ENCODE data around the gene GFRA3. TPM values are rescaled to one million over a fixed set of nuclear protein-coding genes. Genes with fewer than 3 reads are reported as not detected.

The GFRA3 gene
- total RNA-seq, 1 donor from 2014 or later = 0.16 TPM

- no peak overlapping the region for H3K4me2 ChIP-seq (ENCODE audit: low read length)
These were observed 6.5 kb upstream of the GFRA3 start for GRCh38 chr5:138280915-138281314.

GRCh38 chr5:138276402-138277054 is 2.1 kb upstream of the GFRA3 start:
- Histone ChIP-seq H4K20me1 (ENCODE audit: insufficient read depth, low read length) (no peaks in the 10 kb centered on the region), H3K9ac (ENCODE audit: low read length) (no peak overlapping the region), H3K36me3 (ENCODE audit: insufficient read depth, low read length) (no peaks in the 10 kb centered on the region), H3K4me1 (ENCODE audit: insufficient read depth, low read length) (peaks cover 3% of the 10 kb centered on the region), H2AFZ (ENCODE audit: low read depth, low read length) (no peak overlapping the region), H3K27ac (ENCODE audit: low read depth, low read length) (no peak overlapping the region), H3K4me2 (ENCODE audit: low read length) (no peak overlapping the region), H3K79me2 (ENCODE audit: insufficient read depth, low read length) (no peaks in the 10 kb centered on the region), H3K27me3 (ENCODE audit: insufficient read depth, low read length) (peaks cover 5% of the 10 kb centered on the region), H3K4me3 (ENCODE audit: insufficient read depth, low read depth, low read length) (no peak overlapping the region), H3K9me3 (ENCODE audit: insufficient read depth, low read depth, low read length) (no peaks in the 10 kb centered on the region)
- DNase-seq (ENCODE audit: low read depth) (no peak), FAIRE-seq (no peak)
- Mint-ChIP-seq H3K9me3 (ENCODE audit: unreplicated experiment) (no peaks in the 10 kb centered on the region), H3K36me3 (ENCODE audit: low read depth, unreplicated experiment) (no peaks in the 10 kb centered on the region), H3K4me3 (ENCODE audit: unreplicated experiment) (peak overlapping the region; percentile 27), H3K4me1 (ENCODE audit: low read depth, unreplicated experiment) (no peaks in the 10 kb centered on the region), H3K27me3 (ENCODE audit: low read depth, unreplicated experiment) (peaks cover 37% of the 10 kb centered on the region), H3K27ac (ENCODE audit: unreplicated experiment) (no peak overlapping the region)
- no peak for TF ChIP-seq EZH2 (IDR thresholded peaks at IDR 0.05; ENCODE audit: insufficient read depth, low read length)
- no peak for TF ChIP-seq CTCF (IDR thresholded peaks at IDR 0.05; ENCODE audit: insufficient read depth, low read depth, low read length)

More at GRCh38 chr5:138280915-138281314, 6.5 kb upstream of the GFRA3 start:
- no peak overlapping the region for H2AFZ ChIP-seq (ENCODE audit: low read depth, low read length)
- DNase-seq (ENCODE audit: low read depth) = no peak
- no peak overlapping the region for H3K4me3 Mint-ChIP-seq (ENCODE audit: unreplicated experiment)
- no peaks in the 10 kb centered on the region for H3K36me3 ChIP-seq (ENCODE audit: insufficient read depth, low read length)
- peaks cover 9% of the 10 kb centered on the region for H3K27me3 Mint-ChIP-seq (ENCODE audit: low read depth, unreplicated experiment)
- no peaks in the 10 kb centered on the region for H3K4me1 ChIP-seq (ENCODE audit: insufficient read depth, low read length)
- no peaks in the 10 kb centered on the region for H3K27me3 ChIP-seq (ENCODE audit: insufficient read depth, low read length)
- no peaks in the 10 kb centered on the region for H3K9me3 ChIP-seq (ENCODE audit: insufficient read depth, low read depth, low read length)
- no peak overlapping the region for H3K27ac Mint-ChIP-seq (ENCODE audit: unreplicated experiment)
- no peaks in the 10 kb centered on the region for H3K79me2 ChIP-seq (ENCODE audit: insufficient read depth, low read length)
- H3K9ac ChIP-seq (ENCODE audit: low read length) = no peak overlapping the region
- no peaks in the 10 kb centered on the region for H3K36me3 Mint-ChIP-seq (ENCODE audit: low read depth, unreplicated experiment)
- no peak overlapping the region for H3K4me3 ChIP-seq (ENCODE audit: insufficient read depth, low read depth, low read length)
- no peak for FAIRE-seq
- TF ChIP-seq CTCF (IDR thresholded peaks at IDR 0.05; ENCODE audit: insufficient read depth, low read depth, low read length) = no peak
- no peak for TF ChIP-seq EZH2 (IDR thresholded peaks at IDR 0.05; ENCODE audit: insufficient read depth, low read length)
- no peak overlapping the region for H3K27ac ChIP-seq (ENCODE audit: low read depth, low read length)
- H3K4me1 Mint-ChIP-seq (ENCODE audit: low read depth, unreplicated experiment) = no peaks in the 10 kb centered on the region
- no peaks in the 10 kb centered on the region for H3K9me3 Mint-ChIP-seq (ENCODE audit: unreplicated experiment)
- H4K20me1 ChIP-seq (ENCODE audit: insufficient read depth, low read length) = no peaks in the 10 kb centered on the region

GRCh38 chr5:138275895-138276294 is 1.5 kb upstream of the GFRA3 start:
- Histone ChIP-seq H3K9ac (ENCODE audit: low read length) (no peak overlapping the region), H2AFZ (ENCODE audit: low read depth, low read length) (no peak overlapping the region), H3K4me3 (ENCODE audit: insufficient read depth, low read depth, low read length) (no peak overlapping the region), H3K4me1 (ENCODE audit: insufficient read depth, low read length) (peaks cover 3% of the 10 kb centered on the region), H3K27ac (ENCODE audit: low read depth, low read length) (no peak overlapping the region), H3K27me3 (ENCODE audit: insufficient read depth, low read length) (peaks cover 5% of the 10 kb centered on the region), H3K9me3 (ENCODE audit: insufficient read depth, low read depth, low read length) (no peaks in the 10 kb centered on the region), H3K79me2 (ENCODE audit: insufficient read depth, low read length) (no peaks in the 10 kb centered on the region), H3K4me2 (ENCODE audit: low read length) (no peak overlapping the region), H3K36me3 (ENCODE audit: insufficient read depth, low read length) (no peaks in the 10 kb centered on the region), H4K20me1 (ENCODE audit: insufficient read depth, low read length) (no peaks in the 10 kb centered on the region)
- TF ChIP-seq EZH2 (IDR thresholded peaks at IDR 0.05; ENCODE audit: insufficient read depth, low read length) (no peak), CTCF (IDR thresholded peaks at IDR 0.05; ENCODE audit: insufficient read depth, low read depth, low read length) (no peak)
- H3K4me3 Mint-ChIP-seq (ENCODE audit: unreplicated experiment) = no peak overlapping the region
- H3K9me3 Mint-ChIP-seq (ENCODE audit: unreplicated experiment) = no peaks in the 10 kb centered on the region
- no peaks in the 10 kb centered on the region for H3K4me1 Mint-ChIP-seq (ENCODE audit: low read depth, unreplicated experiment)
- FAIRE-seq = no peak
- H3K36me3 Mint-ChIP-seq (ENCODE audit: low read depth, unreplicated experiment) = no peaks in the 10 kb centered on the region
- H3K27me3 Mint-ChIP-seq (ENCODE audit: low read depth, unreplicated experiment) = peaks cover 37% of the 10 kb centered on the region
- DNase-seq (ENCODE audit: low read depth) = no peak
- H3K27ac Mint-ChIP-seq (ENCODE audit: unreplicated experiment) = no peak overlapping the region

All from astrocyte (in vitro differentiated cells and primary cell).